Measurements from ENCODE around the gene NMD3. TPM values are rescaled to one million over a fixed set of nuclear protein-coding genes. Genes with fewer than 3 reads are reported as not detected.

NMD3 gene
- polyA plus RNA-seq, 3 donors, result 16.8 to 30.0 (median 20.7) TPM

DNA sequence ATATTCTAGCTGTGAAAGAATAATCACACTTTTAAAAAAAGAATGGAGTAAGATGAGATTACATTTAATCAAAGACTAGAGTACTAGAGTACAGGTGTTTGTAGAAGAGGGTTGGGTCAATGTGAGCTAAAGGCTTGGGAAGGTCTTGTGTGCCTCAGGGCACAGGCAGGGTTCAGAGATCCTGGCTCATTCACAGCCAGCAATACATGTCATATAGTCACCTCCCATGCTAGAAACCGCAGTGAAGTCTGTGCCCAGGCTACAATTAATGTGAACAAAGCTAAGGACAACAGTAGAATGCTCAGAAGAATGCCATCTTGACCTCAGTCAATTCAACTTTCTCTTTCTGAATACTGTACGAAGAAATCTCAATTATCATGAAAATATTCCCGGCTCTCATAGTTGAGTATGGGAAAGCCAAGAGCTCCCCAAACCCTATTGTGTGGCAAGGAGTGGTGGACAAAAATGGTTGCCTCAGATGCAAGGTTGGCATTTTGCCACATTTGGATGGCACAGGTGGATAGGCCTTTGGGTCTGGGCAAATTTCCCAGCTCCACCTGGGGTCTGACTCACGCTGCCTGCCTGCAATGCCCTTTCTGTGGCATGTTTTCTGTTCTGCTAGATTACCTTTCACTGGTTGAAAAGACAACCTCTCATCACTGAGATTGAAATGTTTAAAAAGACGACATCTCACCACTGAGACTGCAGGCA, 70.2 kb downstream of the NMD3 start:
- TF ChIP-seq, protein P1, sequence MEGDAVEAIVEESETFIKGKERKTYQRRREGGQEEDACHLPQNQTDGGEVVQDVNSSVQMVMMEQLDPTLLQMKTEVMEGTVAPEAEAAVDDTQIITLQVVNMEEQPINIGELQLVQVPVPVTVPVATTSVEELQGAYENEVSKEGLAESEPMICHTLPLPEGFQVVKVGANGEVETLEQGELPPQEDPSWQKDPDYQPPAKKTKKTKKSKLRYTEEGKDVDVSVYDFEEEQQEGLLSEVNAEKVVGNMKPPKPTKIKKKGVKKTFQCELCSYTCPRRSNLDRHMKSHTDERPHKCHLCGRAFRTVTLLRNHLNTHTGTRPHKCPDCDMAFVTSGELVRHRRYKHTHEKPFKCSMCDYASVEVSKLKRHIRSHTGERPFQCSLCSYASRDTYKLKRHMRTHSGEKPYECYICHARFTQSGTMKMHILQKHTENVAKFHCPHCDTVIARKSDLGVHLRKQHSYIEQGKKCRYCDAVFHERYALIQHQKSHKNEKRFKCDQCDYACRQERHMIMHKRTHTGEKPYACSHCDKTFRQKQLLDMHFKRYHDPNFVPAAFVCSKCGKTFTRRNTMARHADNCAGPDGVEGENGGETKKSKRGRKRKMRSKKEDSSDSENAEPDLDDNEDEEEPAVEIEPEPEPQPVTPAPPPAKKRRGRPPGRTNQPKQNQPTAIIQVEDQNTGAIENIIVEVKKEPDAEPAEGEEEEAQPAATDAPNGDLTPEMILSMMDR (IDR thresholded peaks at IDR 0.05), result no peak
- Mint-ChIP-seq H3K36me3 (no peaks in the 10 kb centered on the region), H3K4me3 (no peak overlapping the region), H3K9me3 (peaks cover 0 to 4% (median 0%) of the 10 kb centered on the region in 7 donors), H3K4me1 (no peaks in the 10 kb centered on the region), H3K27ac (no peak overlapping the region), H3K27me3 (ENCODE audit: low read depth in 3 of 3) (peaks cover 0 to 2% (median 1%) of the 10 kb centered on the region in 3 donors)
- H4K20me1 ChIP-seq (ENCODE audit: insufficient read depth, low read length), result no peaks in the 10 kb centered on the region
- DNase-seq, result no peak
- H3K79me2 ChIP-seq (ENCODE audit: insufficient read depth, low read length), result no peaks in the 10 kb centered on the region
- H3K27me3 ChIP-seq (ENCODE audit: control insufficient read depth in 2 of 2, insufficient read depth in 2 of 2, low read length in 2 of 2), result no peaks in the 10 kb centered on the region
- H3K9ac ChIP-seq (ENCODE audit: insufficient read depth, low read length, poor library complexity, severe bottlenecking), result no peak overlapping the region
- H3K9me3 ChIP-seq (replicated peaks in 1 of 2; ENCODE audit: control insufficient read depth in 1 of 2, insufficient read depth in 1 of 2, low read length in 2 of 2), result no peaks in the 10 kb centered on the region
- no peaks in the 10 kb centered on the region for H3K36me3 ChIP-seq (replicated peaks in 1 of 2; ENCODE audit: control insufficient read depth in 1 of 2, insufficient read depth in 2 of 2, low read length in 2 of 2)
- H3K27ac ChIP-seq (ENCODE audit: low read depth in 1 of 2, low read length in 2 of 2), result no peak overlapping the region
- H3K4me3 ChIP-seq (replicated peaks in 1 of 3; ENCODE audit: low read depth in 2 of 3, low read length in 3 of 3), result no peak overlapping the region
- no peak overlapping the region for H2AFZ ChIP-seq (ENCODE audit: insufficient read depth, low read depth, low read length, poor library complexity, severe bottlenecking)
- intact Hi-C loops (cut with micrococcal nuclease), result no loop called here
- H3K4me2 ChIP-seq (replicated peaks; ENCODE audit: extremely low read depth, low read length, poor library complexity, severe bottlenecking), result no peak overlapping the region
- H3K4me1 ChIP-seq (ENCODE audit: control insufficient read depth in 1 of 2, insufficient read depth in 2 of 2, low read length in 2 of 2), result no peaks in the 10 kb centered on the region
- 100% methylated on average over 2 of the region's 5 CpGs for WGBS (ENCODE audit: insufficient coverage)

DNA sequence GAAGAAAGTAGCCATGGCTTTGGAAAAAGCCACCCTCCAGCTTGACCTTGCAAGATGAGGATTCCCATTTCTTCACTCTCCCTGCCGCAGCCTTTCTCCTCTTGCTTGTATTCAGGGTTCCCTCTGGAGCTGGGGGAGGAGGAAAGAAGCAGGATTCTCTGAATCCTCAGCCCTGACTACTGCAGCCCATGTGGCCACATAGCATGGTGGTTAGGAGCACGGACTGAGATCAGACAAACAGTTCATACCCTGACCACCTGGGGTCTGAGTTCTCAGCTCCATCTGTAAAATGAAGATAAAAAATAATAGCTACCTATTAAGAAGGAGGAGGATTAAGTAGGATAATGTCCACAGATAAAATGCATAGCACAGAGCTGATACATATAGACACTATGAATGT, 72.3 kb downstream of the NMD3 start:
- Histone ChIP-seq H3K27me3 (ENCODE audit: control insufficient read depth in 2 of 2, insufficient read depth in 2 of 2, low read length in 2 of 2) (no peaks in the 10 kb centered on the region), H3K36me3 (replicated peaks in 1 of 2; ENCODE audit: control insufficient read depth in 1 of 2, insufficient read depth in 2 of 2, low read length in 2 of 2) (no peaks in the 10 kb centered on the region), H3K27ac (ENCODE audit: low read depth in 1 of 2, low read length in 2 of 2) (no peak overlapping the region), H3K4me1 (ENCODE audit: control insufficient read depth in 1 of 2, insufficient read depth in 2 of 2, low read length in 2 of 2) (no peaks in the 10 kb centered on the region), H3K4me2 (replicated peaks; ENCODE audit: extremely low read depth, low read length, poor library complexity, severe bottlenecking) (no peak overlapping the region), H3K9me3 (replicated peaks in 1 of 2; ENCODE audit: control insufficient read depth in 1 of 2, insufficient read depth in 1 of 2, low read length in 2 of 2) (peaks cover under 1 to 13% of the 10 kb centered on the region in 2 donors), H3K9ac (ENCODE audit: insufficient read depth, low read length, poor library complexity, severe bottlenecking) (no peak overlapping the region), H4K20me1 (ENCODE audit: insufficient read depth, low read length) (no peaks in the 10 kb centered on the region), H3K79me2 (ENCODE audit: insufficient read depth, low read length) (no peaks in the 10 kb centered on the region), H3K4me3 (replicated peaks in 1 of 3; ENCODE audit: low read depth in 2 of 3, low read length in 3 of 3) (no peak overlapping the region), H2AFZ (ENCODE audit: insufficient read depth, low read depth, low read length, poor library complexity, severe bottlenecking) (no peak overlapping the region)
- Mint-ChIP-seq H3K27ac (no peak overlapping the region), H3K27me3 (ENCODE audit: low read depth in 3 of 3) (peaks cover 0 to 2% (median 1%) of the 10 kb centered on the region in 3 donors), H3K9me3 (peaks cover 4 to 15% (median 10%) of the 10 kb centered on the region in 7 donors), H3K4me3 (no peak overlapping the region), H3K36me3 (no peaks in the 10 kb centered on the region), H3K4me1 (no peaks in the 10 kb centered on the region)
- TF ChIP-seq, protein P1 (IDR thresholded peaks at IDR 0.05), result no peak
- intact Hi-C loops (cut with micrococcal nuclease), result no loop called here
- DNase-seq, result no peak
- WGBS (ENCODE audit: insufficient coverage), result no CpG with 5 or more reads among the region's 2 CpGs

All from CD14-positive monocyte (primary cell).